Mucosa of descending colon (tissue), 3 donors: ENCODE results near the gene SCYGR3. TPM values are rescaled to one million over a fixed set of nuclear protein-coding genes. Genes with fewer than 3 reads are reported as not detected.

Experiments used
- ATAC-seq: fragments of 200-7000 bp; cut with Tn5 transposase; one replicate; pipeline ENCODE4 v1.9.1; 2020; ENCODE audit warnings: mild to moderate bottlenecking, moderate library complexity
- DNase-seq, 3 donors: peaks; one replicate each; pipeline ENCODE4 v3.0.0-alpha.2; 2020
- H3K36me3 ChIP-seq: fragments of 200-600 bp; one replicate; pipeline ENCODE4 v1.8.0; 2021; ENCODE audit warnings: low read depth, mild to moderate bottlenecking
- H3K4me1 ChIP-seq: fragments of 200-600 bp; one replicate; pipeline ENCODE4 v1.8.0; 2021; ENCODE audit warnings: low read depth, mild to moderate bottlenecking
- H3K4me3 ChIP-seq: fragments of 200-600 bp; one replicate; pipeline ENCODE4 v1.8.0; 2021; ENCODE audit warnings: mild to moderate bottlenecking
- H3K9me3 ChIP-seq: fragments of 200-600 bp; one replicate; pipeline ENCODE4 v1.8.0; 2021; ENCODE audit warnings: mild to moderate bottlenecking
- intact Hi-C, 2 donors: fragments of 100-400 bp; cut with DNase I in 1 of 2; cut with micrococcal nuclease in 1 of 2; formaldehyde crosslinking; loops; one replicate each; pipeline versions ENCODE4 v1.11.0 to v1.11.1; 2022; cut with DNase I, micrococcal nuclease
- total RNA-seq, 3 donors: library from RNA; stranded (reverse); fragmentation: NEBNext Ultra II Directional in 2 of 3; extraction: Animal tissue kit (Norgen Biotek cat#: 25700) in 2 of 3; gene quantifications; one replicate each; pipeline versions ENCODE4 v1.2.1 to v1.2.4, GENCODE V29; 2021 to 2023
- TF ChIP-seq, protein P1 (sequence below): fragments of 200-600 bp; IDR thresholded peaks from one replicate; pipeline ENCODE4 v1.8.0; 2022; ENCODE audit warnings: antibody characterized with exemption, mild to moderate bottlenecking
- donor health status: DM: no; HTN: no; CAD: no; lungs with moderate emphysema.
- donor health status: DM: no; HTN: no; CAD: no.
- donor health status: DM: no; HTN: yes; CAD: no.

The SCYGR3 gene
- total RNA-seq, 3 donors from 2014 or later, result not detected

DNA sequence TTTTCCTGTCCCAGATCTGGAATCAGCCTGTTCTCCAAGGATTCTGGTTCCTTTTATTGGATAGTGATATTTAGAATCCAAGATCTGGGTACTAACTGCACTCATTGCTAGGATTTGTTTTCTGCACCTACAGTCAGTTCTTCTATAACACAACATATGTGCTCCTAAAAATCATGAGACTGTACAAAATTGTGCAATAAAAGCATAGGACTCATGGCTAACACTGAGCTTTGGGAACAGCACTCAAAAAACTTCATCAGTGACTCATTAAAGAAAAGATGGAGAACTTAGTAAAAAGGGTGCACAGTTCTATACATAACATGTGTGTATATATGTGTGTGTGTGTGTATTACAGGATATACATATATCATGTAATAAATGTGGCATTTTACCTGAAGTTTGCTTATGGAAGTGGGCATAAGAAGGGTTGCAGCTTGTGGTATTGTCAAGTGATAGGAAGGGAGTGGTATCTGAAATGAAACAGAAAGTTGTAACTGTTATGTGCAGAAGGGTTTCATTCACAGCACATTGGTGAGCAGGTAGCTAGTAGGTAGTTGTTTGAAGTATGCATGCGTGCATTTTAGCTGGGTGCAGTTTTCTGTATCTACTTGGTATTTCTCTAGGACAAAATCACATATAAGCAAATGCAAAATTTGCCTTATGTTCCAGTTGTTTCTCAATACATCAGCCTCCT lies 21.8 kb downstream of the SCYGR3 start:
- Histone ChIP-seq H3K9me3 (no peaks in the 10 kb centered on the region), H3K4me1 (no peaks in the 10 kb centered on the region), H3K4me3 (no peak overlapping the region), H3K36me3 (no peaks in the 10 kb centered on the region)
- TF ChIP-seq, protein P1, sequence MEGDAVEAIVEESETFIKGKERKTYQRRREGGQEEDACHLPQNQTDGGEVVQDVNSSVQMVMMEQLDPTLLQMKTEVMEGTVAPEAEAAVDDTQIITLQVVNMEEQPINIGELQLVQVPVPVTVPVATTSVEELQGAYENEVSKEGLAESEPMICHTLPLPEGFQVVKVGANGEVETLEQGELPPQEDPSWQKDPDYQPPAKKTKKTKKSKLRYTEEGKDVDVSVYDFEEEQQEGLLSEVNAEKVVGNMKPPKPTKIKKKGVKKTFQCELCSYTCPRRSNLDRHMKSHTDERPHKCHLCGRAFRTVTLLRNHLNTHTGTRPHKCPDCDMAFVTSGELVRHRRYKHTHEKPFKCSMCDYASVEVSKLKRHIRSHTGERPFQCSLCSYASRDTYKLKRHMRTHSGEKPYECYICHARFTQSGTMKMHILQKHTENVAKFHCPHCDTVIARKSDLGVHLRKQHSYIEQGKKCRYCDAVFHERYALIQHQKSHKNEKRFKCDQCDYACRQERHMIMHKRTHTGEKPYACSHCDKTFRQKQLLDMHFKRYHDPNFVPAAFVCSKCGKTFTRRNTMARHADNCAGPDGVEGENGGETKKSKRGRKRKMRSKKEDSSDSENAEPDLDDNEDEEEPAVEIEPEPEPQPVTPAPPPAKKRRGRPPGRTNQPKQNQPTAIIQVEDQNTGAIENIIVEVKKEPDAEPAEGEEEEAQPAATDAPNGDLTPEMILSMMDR, result no peak
- intact Hi-C loops, result no loop called here
- DNase-seq, result no peak
- ATAC-seq, result peak; percentile 25

DNA sequence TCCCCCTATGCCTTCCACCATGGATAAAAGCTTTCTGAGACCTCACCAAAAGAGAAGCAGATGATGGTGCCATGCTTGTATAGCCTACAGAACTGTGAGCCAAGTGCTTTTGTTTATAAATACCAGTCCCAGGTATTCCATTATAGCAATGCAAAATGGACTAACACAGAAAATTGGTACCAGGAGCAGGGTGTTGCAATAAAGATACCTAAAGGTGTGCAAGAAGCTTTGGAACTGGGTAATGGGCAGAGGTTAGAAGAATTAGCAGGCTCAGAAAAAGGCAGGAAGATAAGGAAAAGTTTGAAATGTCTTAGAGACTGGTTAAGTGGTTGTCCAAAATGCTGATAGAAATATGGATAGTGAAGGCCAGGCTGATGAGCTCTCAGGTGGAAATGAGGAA lies 32.3 kb downstream of the SCYGR3 start:
- H3K36me3 ChIP-seq, result no peaks in the 10 kb centered on the region
- TF ChIP-seq, protein P1, result no peak
- H3K4me3 ChIP-seq, result no peak overlapping the region
- no peak for DNase-seq
- intact Hi-C loops, result no loop called here
- H3K4me1 ChIP-seq, result peaks cover 7% of the 10 kb centered on the region
- peaks cover 13% of the 10 kb centered on the region for H3K9me3 ChIP-seq
- no peak for ATAC-seq

DNA sequence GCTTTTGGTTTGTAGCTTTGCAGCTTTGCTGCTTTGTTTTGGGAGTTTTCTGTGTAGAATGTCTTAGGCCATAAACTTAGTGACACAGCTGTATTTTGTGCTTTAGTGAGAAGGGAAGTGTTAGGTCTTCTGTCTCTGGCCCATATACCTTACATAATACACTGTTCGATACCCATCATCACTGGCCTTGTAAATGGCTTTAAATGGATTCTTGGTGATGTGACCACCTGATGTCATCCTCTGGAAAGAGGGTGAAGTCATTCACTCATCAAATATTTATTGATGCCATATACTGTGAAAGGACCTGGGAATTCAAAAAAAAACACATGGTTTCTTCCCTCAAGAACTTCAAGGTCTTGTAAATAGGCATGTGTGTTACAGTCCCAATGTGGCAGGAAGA lies 34.8 kb downstream of the SCYGR3 start:
- no peak overlapping the region for H3K4me3 ChIP-seq
- intact Hi-C loops, result no loop called here
- H3K9me3 ChIP-seq, result peaks cover 13% of the 10 kb centered on the region
- DNase-seq, result no peak
- peaks cover 7% of the 10 kb centered on the region for H3K4me1 ChIP-seq
- no peak for ATAC-seq
- TF ChIP-seq, protein P1, result no peak
- no peaks in the 10 kb centered on the region for H3K36me3 ChIP-seq

DNA sequence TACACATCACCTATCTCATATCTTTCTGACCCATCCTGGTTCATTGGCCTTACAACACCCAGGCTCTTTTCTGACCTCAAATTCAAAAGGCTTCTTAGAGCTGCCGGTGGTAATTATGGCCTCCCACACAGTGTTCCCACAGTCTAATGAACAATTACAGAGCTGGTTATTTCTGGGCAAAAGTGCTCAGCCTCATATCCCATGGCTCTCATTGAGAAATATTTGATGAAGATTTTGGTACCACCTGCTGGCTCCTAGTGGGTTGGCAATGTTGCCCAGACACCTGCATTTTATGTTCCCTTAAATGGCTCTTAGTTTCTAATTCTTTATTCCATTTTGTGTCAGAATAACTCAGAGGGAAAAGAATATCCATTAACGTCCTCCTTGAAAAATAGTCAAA lies 36.0 kb downstream of the SCYGR3 start:
- DNase-seq, result no peak
- intact Hi-C loops, result no loop called here
- TF ChIP-seq, protein P1, result no peak
- Histone ChIP-seq H3K4me3 (no peak overlapping the region), H3K9me3 (peaks cover 13% of the 10 kb centered on the region), H3K4me1 (peaks cover 7% of the 10 kb centered on the region), H3K36me3 (no peaks in the 10 kb centered on the region)
- ATAC-seq, result no peak

DNA sequence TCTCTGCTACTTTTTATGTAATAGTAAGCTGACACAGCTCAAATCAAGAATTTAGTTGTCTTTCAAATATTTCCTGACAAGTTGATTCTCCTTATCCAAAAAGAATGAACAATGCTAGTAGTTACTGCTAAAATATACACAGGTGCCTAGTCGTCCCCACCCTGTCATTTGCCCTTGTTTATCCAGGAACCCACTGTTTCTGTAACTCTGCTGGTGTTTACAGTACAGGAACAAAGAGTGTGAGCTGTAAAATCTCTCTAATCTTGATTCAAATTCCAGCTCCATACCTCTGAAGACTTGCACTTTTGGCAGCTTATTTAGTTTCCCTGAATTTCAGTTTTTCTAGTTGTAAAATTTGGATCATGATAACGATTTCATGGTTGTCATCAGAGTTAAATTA lies 37.1 kb downstream of the SCYGR3 start:
- TF ChIP-seq, protein P1, result no peak
- intact Hi-C loops, result no loop called here
- Histone ChIP-seq H3K4me1 (peaks cover 7% of the 10 kb centered on the region), H3K9me3 (peaks cover 5% of the 10 kb centered on the region), H3K4me3 (no peak overlapping the region), H3K36me3 (no peaks in the 10 kb centered on the region)
- ATAC-seq (peak; percentile 96), DNase-seq (peak in 1 of 3 donors; percentile 21)
